Transverse colon (tissue), 3 donors: ENCODE results near the gene CMTR1.

ENCODE experiments used
- CTCF ChIP-seq, 5 experiments: fragments of 200-600 bp in 3 of 5; fragments of 450-650 bp in 2 of 5; sonication (generic) in 3 of 5; IDR thresholded peaks; 1 replicate in 2 of 5; 2 replicates in 3 of 5; pipeline ENCODE4 v1.5.1; 2016 to 2017; ENCODE audit warnings: antibody characterized with exemption in 5 of 5, inconsistent platforms in 3 of 5, mild to moderate bottlenecking in 2 of 5, moderate library complexity in 1 of 5
- POLR2A ChIP-seq: fragments of 450-650 bp; IDR thresholded peaks from one replicate; pipeline ENCODE4 v1.6.1; 2016; ENCODE audit warnings: antibody characterized with exemption, mild to moderate bottlenecking, moderate library complexity

GRCh38 chr6:37483917-37484785 lies 51.1 kb downstream of the CMTR1 start:
- TF ChIP-seq POLR2A (no peak), CTCF (IDR thresholded peaks at IDR 0.05) (peak; percentile 56 to 79 (median 66))
